Motor neuron (in vitro differentiated cells): Measurements from ENCODE around the gene CAMKMT. TPM values are rescaled to one million over a fixed set of nuclear protein-coding genes. Genes with fewer than 3 reads are reported as not detected.

Experiments used
- ATAC-seq, 8 experiments: fragments of 200-7000 bp; cut with Tn5 transposase; replicated peaks in 6 of 8; 2 replicates each; pipeline ENCODE4 v1.8.0; 2021; ENCODE audit warnings: mild to moderate bottlenecking in 8 of 8, moderate library complexity in 8 of 8
- H3K27ac ChIP-seq, 2 donors: fragments of 250-450 bp; sonication (Bioruptor Pico); 2 replicates each; pipeline ENCODE4 v1.9.0; 2021; ENCODE audit warnings: antibody characterized with exemption in 2 of 2, mild to moderate bottlenecking in 2 of 2, moderate library complexity in 1 of 2
- H3K4me1 ChIP-seq, 2 donors: fragments of 250-450 bp; sonication (Bioruptor Pico); replicated peaks in 1 of 2; 2 replicates each; pipeline ENCODE4 v1.6.1; 2021; ENCODE audit warnings: antibody characterized with exemption in 2 of 2, mild to moderate bottlenecking in 2 of 2, moderate library complexity in 1 of 2
- H3K4me3 ChIP-seq, 5 donors: fragments of 250-450 bp; sonication (Bioruptor Pico); 2 replicates each; pipeline ENCODE4 v1.9.0; 2021; ENCODE audit warnings: antibody characterized with exemption in 5 of 5, mild to moderate bottlenecking in 5 of 5, moderate library complexity in 4 of 5
- WGBS, 10 experiments: fragments of 450-650 bp; shearing (Covaris generic); methylation state at CpG; one replicate each; pipeline ENCODE4 v1.0.0; 2022; 5-methylcytosine and 5-hydroxymethylcytosine counted together
- in situ Hi-C, 9 experiments: fragments of 400-800 bp; cut with MboI; loops; one replicate each; pipeline ENCODE4 v1.15.0; 2021; ENCODE audit warnings: low sequenced_read_pairs in 9 of 9, low pct_unique_long_range_greater_than_20kb in 2 of 9; ENCODE audit not compliant: unreplicated experiment in 9 of 9
- total RNA-seq, 8 experiments: library from RNA; unstranded; fragments of 300-600 nt; gene quantifications; 2 replicates each; pipeline versions ENCODE4 v1.2.3 to v1.2.4, GENCODE V29; 2022

CAMKMT gene
- total RNA-seq, 8 experiments from 2014 or later, result 3.6 to 15.7 (median 6.1) TPM

GRCh38 chr2:44770221-44771195 is 408.8 kb downstream of the CAMKMT start:
- WGBS, 10 experiments, result 56 to 90% (median 73%) methylated on average over 2 to 5 of the region's 6 CpGs; no CpG with 5 or more reads in 1 of the 10 experiments
- Histone ChIP-seq H3K4me1 (peaks cover 0 to 8% of the 10 kb centered on the region in 2 donors), H3K27ac (no peak overlapping the region), H3K4me3 (no peak overlapping the region)
- in situ Hi-C loops, result no loop called here
- ATAC-seq, result peak in 3 of 8 experiments; percentile 16 to 79 (median 37)

- Histone ChIP-seq H3K4me3 (no peak overlapping the region), H3K4me1 (peaks cover 0 to 8% of the 10 kb centered on the region in 2 donors), H3K27ac (no peak overlapping the region)
- in situ Hi-C loops, result no loop called here
- ATAC-seq, result no peak
- 71 to 100% (median 100%) methylated on average over 1 to 2 of the region's 2 CpGs; no CpG with 5 or more reads in 5 of the 10 experiments for WGBS, 10 experiments
Observed at GRCh38 chr2:44771522-44771921, 409.8 kb downstream of the CAMKMT start.

- Histone ChIP-seq H3K4me1 (peaks cover 0 to 9% of the 10 kb centered on the region in 2 donors), H3K4me3 (no peak overlapping the region), H3K27ac (no peak overlapping the region)
- 0 to 93% (median 70%) methylated on average over 1 to 9 of the region's 9 CpGs; no CpG with 5 or more reads in 1 of the 10 experiments for WGBS, 10 experiments
- no peak for ATAC-seq
- in situ Hi-C loops, result no loop called here
Observed at GRCh38 chr2:44772131-44772530, 410.4 kb downstream of the CAMKMT start.

GRCh38 chr2:44772669-44773378 is 411.1 kb downstream of the CAMKMT start:
- in situ Hi-C loops, result no loop called here
- no peak overlapping the region for H3K4me3 ChIP-seq
- no peak overlapping the region for H3K27ac ChIP-seq
- WGBS, 10 experiments, result 0 to 87% (median 33%) methylated on average over 1 to 2 of the region's 2 CpGs; no CpG with 5 or more reads in 2 of the 10 experiments
- H3K4me1 ChIP-seq, result peaks cover 5 to 13% of the 10 kb centered on the region in 2 donors
- ATAC-seq, result peak in 5 of 8 experiments; percentile 41 to 77 (median 63)

GRCh38 chr2:44774826-44775492 is 413.2 kb downstream of the CAMKMT start:
- peak in 1 of 8 experiments; percentile 35 for ATAC-seq
- WGBS, 10 experiments, result 40 to 80% (median 68%) methylated on average over 1 to 4 of the region's 4 CpGs; no CpG with 5 or more reads in 2 of the 10 experiments
- in situ Hi-C loops, result no loop called here
- H3K4me3 ChIP-seq, result no peak overlapping the region
- H3K4me1 ChIP-seq, result peaks cover 15 to 23% of the 10 kb centered on the region in 2 donors
- no peak overlapping the region for H3K27ac ChIP-seq

- ATAC-seq, result peak in 1 of 8 experiments; percentile 6
- peaks cover 15 to 23% of the 10 kb centered on the region in 2 donors for H3K4me1 ChIP-seq
Observed at GRCh38 chr2:44777036-44777435, 415.3 kb downstream of the CAMKMT start.

GRCh38 chr2:44777537-44777936 is 415.8 kb downstream of the CAMKMT start:
- in situ Hi-C loops, result no loop called here
- peaks cover 15 to 22% of the 10 kb centered on the region in 2 donors for H3K4me1 ChIP-seq

More at GRCh38 chr2:44777036-44777435, 415.3 kb downstream of the CAMKMT start:
- Histone ChIP-seq H3K27ac (no peak overlapping the region), H3K4me3 (no peak overlapping the region)
- in situ Hi-C loops, result no loop called here
- WGBS, 10 experiments, result 40 to 78% (median 55%) methylated on average over 1 to 6 of the region's 6 CpGs

GRCh38 chr2:44778221-44778654 is 416.5 kb downstream of the CAMKMT start:
- peak in 6 of 8 experiments; percentile 18 to 79 (median 72) for ATAC-seq
- in situ Hi-C loops, result no loop called here
- H3K27ac ChIP-seq, result no peak overlapping the region
- H3K4me3 ChIP-seq, result no peak overlapping the region
- WGBS, 10 experiments, result 0 to 62% (median 33%) methylated on average over 1 to 7 of the region's 13 CpGs; no CpG with 5 or more reads in 3 of the 10 experiments
- H3K4me1 ChIP-seq, result peaks cover 15 to 19% of the 10 kb centered on the region in 2 donors

More at GRCh38 chr2:44777537-44777936, 415.8 kb downstream of the CAMKMT start:
- Histone ChIP-seq H3K27ac (no peak overlapping the region), H3K4me3 (no peak overlapping the region)
- 5 to 65% (median 10%) methylated on average over 2 to 11 of the region's 11 CpGs for WGBS, 10 experiments
- ATAC-seq, result peak; percentile 26 to 95 (median 56)

GRCh38 chr2:44778671-44779476 is 417.1 kb downstream of the CAMKMT start:
- Histone ChIP-seq H3K27ac (no peak overlapping the region), H3K4me1 (peaks cover 15 to 19% of the 10 kb centered on the region in 2 donors), H3K4me3 (no peak overlapping the region)
- peak in 2 of 8 experiments; percentile 9 to 21 for ATAC-seq
- in situ Hi-C loops, result no loop called here
- WGBS, 10 experiments, result 9 to 100% (median 37%) methylated on average over 1 to 9 of the region's 20 CpGs

GRCh38 chr2:44779793-44780192 is 418.0 kb downstream of the CAMKMT start:
- peaks cover 15 to 19% of the 10 kb centered on the region in 2 donors for H3K4me1 ChIP-seq
- in situ Hi-C loops, result no loop called here
- WGBS, 10 experiments, result 0 to 100% (median 55%) methylated on average over 1 to 2 of the region's 2 CpGs; no CpG with 5 or more reads in 5 of the 10 experiments
- H3K27ac ChIP-seq, result no peak overlapping the region
- H3K4me3 ChIP-seq, result no peak overlapping the region
- ATAC-seq, result no peak

- 76 to 100% (median 100%) methylated on average over 1 to 6 of the region's 7 CpGs; no CpG with 5 or more reads in 2 of the 10 experiments for WGBS, 10 experiments
- in situ Hi-C loops, result no loop called here
- H3K4me1 ChIP-seq, result peaks cover 15 to 19% of the 10 kb centered on the region in 2 donors
- no peak overlapping the region for H3K4me3 ChIP-seq
- no peak for ATAC-seq
- no peak overlapping the region for H3K27ac ChIP-seq
Observed at GRCh38 chr2:44780406-44780805, 418.7 kb downstream of the CAMKMT start.

- in situ Hi-C loops, result no loop called here
- H3K4me1 ChIP-seq, result no peaks in the 10 kb centered on the region
- no peak for ATAC-seq
- H3K4me3 ChIP-seq, result no peak overlapping the region
- no peak overlapping the region for H3K27ac ChIP-seq
- 0 to 50% (median 13%) methylated on average over 1 to 2 of the region's 2 CpGs; no CpG with 5 or more reads in 3 of the 10 experiments for WGBS, 10 experiments
Observed at GRCh38 chr2:44785433-44785832, 423.7 kb downstream of the CAMKMT start.
